ENCODE measurements around the gene FMC1.

DNA sequence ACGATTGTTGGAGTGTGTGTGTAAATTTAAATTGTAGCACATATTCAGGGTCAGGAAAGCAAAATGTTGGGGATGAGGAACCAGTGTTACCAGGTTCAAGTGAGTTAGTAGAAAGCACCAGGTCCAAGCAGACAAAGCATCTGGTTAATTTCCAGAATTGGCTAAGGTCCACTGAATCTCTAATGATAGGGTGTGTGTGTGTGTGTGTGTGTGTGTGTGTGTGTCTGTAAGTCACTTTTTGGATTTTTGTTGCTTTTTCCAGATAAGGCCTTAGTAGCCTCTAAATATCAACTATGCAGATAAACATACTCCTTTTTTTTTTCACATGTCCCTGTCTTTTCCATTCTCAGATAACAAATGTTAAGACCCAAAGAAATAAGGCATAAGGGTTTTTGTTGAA lies 36.6 kb upstream of the FMC1 start:
- TF ChIP-seq, protein P1, sequence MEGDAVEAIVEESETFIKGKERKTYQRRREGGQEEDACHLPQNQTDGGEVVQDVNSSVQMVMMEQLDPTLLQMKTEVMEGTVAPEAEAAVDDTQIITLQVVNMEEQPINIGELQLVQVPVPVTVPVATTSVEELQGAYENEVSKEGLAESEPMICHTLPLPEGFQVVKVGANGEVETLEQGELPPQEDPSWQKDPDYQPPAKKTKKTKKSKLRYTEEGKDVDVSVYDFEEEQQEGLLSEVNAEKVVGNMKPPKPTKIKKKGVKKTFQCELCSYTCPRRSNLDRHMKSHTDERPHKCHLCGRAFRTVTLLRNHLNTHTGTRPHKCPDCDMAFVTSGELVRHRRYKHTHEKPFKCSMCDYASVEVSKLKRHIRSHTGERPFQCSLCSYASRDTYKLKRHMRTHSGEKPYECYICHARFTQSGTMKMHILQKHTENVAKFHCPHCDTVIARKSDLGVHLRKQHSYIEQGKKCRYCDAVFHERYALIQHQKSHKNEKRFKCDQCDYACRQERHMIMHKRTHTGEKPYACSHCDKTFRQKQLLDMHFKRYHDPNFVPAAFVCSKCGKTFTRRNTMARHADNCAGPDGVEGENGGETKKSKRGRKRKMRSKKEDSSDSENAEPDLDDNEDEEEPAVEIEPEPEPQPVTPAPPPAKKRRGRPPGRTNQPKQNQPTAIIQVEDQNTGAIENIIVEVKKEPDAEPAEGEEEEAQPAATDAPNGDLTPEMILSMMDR (IDR thresholded peaks at IDR 0.05): no peak
- TF ChIP-seq POLR2A (IDR thresholded peaks at IDR 0.05): no peak
